ENCODE data around the gene BBS2.

Gene BBS2

GRCh38 chr16:56558024-56558747 is 38.4 kb upstream of the BBS2 start:
- DNase-seq (ENCODE audit: low read depth, low spot score) = peak; percentile 29
- ChIA-PET POLR2A (no interaction called here), CTCF (interaction anchor here (1.2 kb wide), 1 partner anchor 11 kb away, joined by 3 read pairs; no protein-coding TSS in a partner anchor)
- H3K4me3 ChIP-seq (ENCODE audit: low read depth, low read length) = no peak overlapping the region
- no peak for TF ChIP-seq CTCF (IDR thresholded peaks at IDR 0.05; ENCODE audit: insufficient read depth, low read length, missing control alignments)

GRCh38 chr16:56554441-56554840 is 34.6 kb upstream of the BBS2 start:
- ChIA-PET CTCF (interaction anchor here (1.0 kb wide), 1 partner anchor 23 kb away, joined by 3 read pairs; no protein-coding TSS in a partner anchor), POLR2A (no interaction called here)
- no peak for TF ChIP-seq CTCF (IDR thresholded peaks at IDR 0.05; ENCODE audit: insufficient read depth, low read length, missing control alignments)
- no peak for DNase-seq (ENCODE audit: low read depth, low spot score)
- no peak overlapping the region for H3K4me3 ChIP-seq (ENCODE audit: low read depth, low read length)

- ChIA-PET CTCF (interaction anchor here (0.9 to 1.1 kb wide), 2 partner anchors 26 to 150 kb away, joined by 3 to 4 read pairs; no protein-coding TSS in a partner anchor), POLR2A (no interaction called here)
- no peak overlapping the region for H3K4me3 ChIP-seq (ENCODE audit: low read depth, low read length)
- no peak for TF ChIP-seq CTCF (IDR thresholded peaks at IDR 0.05; ENCODE audit: insufficient read depth, low read length, missing control alignments)
- DNase-seq (ENCODE audit: low read depth, low spot score) = no peak
Measured at GRCh38 chr16:56551796-56552738, 32.2 kb upstream of the BBS2 start.

GRCh38 chr16:56549744-56550385 is 30.0 kb upstream of the BBS2 start:
- TF ChIP-seq CTCF (IDR thresholded peaks at IDR 0.05; ENCODE audit: insufficient read depth, low read length, missing control alignments) = no peak
- CTCF ChIA-PET = interaction anchor here (1.1 kb wide), 1 partner anchor 36 kb away, joined by 4 read pairs; no protein-coding TSS in a partner anchor
- no peak for DNase-seq (ENCODE audit: low read depth, low spot score)
- no peak overlapping the region for H3K4me3 ChIP-seq (ENCODE audit: low read depth, low read length)
- POLR2A ChIA-PET = no interaction called here

- TF ChIP-seq CTCF (IDR thresholded peaks at IDR 0.05; ENCODE audit: insufficient read depth, low read length, missing control alignments) = no peak
- DNase-seq (ENCODE audit: low read depth, low spot score) = no peak
- no peak overlapping the region for H3K4me3 ChIP-seq (ENCODE audit: low read depth, low read length)
- CTCF ChIA-PET = no interaction called here
- POLR2A ChIA-PET = no interaction called here
Measured at GRCh38 chr16:56549161-56549560, 29.3 kb upstream of the BBS2 start.
